HepG2 (cell line): ENCODE measurements around the gene PCYT2. TPM values are rescaled to one million over a fixed set of nuclear protein-coding genes. Genes with fewer than 3 reads are reported as not detected.

Source experiments
- AFF4 ChIP-seq: sonication (generic); formaldehyde crosslinking; IDR thresholded peaks from 2 replicates; pipeline ENCODE4 v1.4.0; 2020; ENCODE audit warnings: missing genetic modification reagents
- ATF1 ChIP-seq: IDR thresholded peaks from 2 replicates; pipeline ENCODE4 v1.6.1; 2016; ENCODE audit warnings: mild to moderate bottlenecking, control low read depth
- ATF3 ChIP-seq: sonication (generic); formaldehyde crosslinking; IDR thresholded peaks from 2 replicates; pipeline ENCODE4 v1.4.0; 2020; ENCODE audit warnings: missing genetic modification reagents
- CBX2 ChIP-seq, 2 experiments: fragments of 200-600 bp in 1 of 2; sonication (generic); formaldehyde crosslinking in 1 of 2; IDR thresholded peaks; 2 replicates each; pipeline versions ENCODE4 v1.7.0 to v1.8.1; 2018 to 2022; ENCODE audit warnings: low read depth in 2 of 2, low read length in 1 of 2, mild to moderate bottlenecking in 1 of 2, missing genetic modification reagents in 1 of 2
- DDIT3 ChIP-seq: sonication (generic); formaldehyde crosslinking; IDR thresholded peaks from 2 replicates; pipeline ENCODE4 v1.4.0; 2020; ENCODE audit warnings: mild to moderate bottlenecking, missing genetic modification reagents
- GATA4 ChIP-seq: sonication (generic); IDR thresholded peaks from 2 replicates; pipeline ENCODE4 v1.6.1; 2016; ENCODE audit warnings: antibody characterized with exemption, low read depth, borderline replicate concordance
- KLF16 ChIP-seq, 2 experiments: sonication (generic) in 1 of 2; formaldehyde crosslinking in 1 of 2; IDR thresholded peaks; 2 replicates each; pipeline versions ENCODE4 v1.6.1 to v1.8.0; 2016 to 2023; ENCODE audit warnings: missing genetic modification reagents in 2 of 2, missing compliant biosample characterization in 1 of 2
- MTERF4 ChIP-seq: sonication (generic); formaldehyde crosslinking; IDR thresholded peaks from 2 replicates; pipeline ENCODE4 v1.8.0; 2023; ENCODE audit warnings: mild to moderate bottlenecking, missing genetic modification reagents
- PAX8 ChIP-seq: sonication (generic); formaldehyde crosslinking; IDR thresholded peaks from 2 replicates; pipeline ENCODE4 v1.8.0; 2022; ENCODE audit warnings: mild to moderate bottlenecking, missing genetic modification reagents, borderline replicate concordance
- PCBP1 ChIP-seq: fragments of 200-400 bp; formaldehyde crosslinking; IDR thresholded peaks from 2 replicates; pipeline ENCODE4 v1.6.1; 2017; ENCODE audit warnings: mild to moderate bottlenecking, low read depth, low read length, borderline replicate concordance
- RXRB ChIP-seq: IDR thresholded peaks from 2 replicates; pipeline ENCODE4 v1.6.1; 2016; ENCODE audit warnings: borderline replicate concordance, missing genetic modification reagents, missing compliant biosample characterization
- TOE1 ChIP-seq: sonication (generic); formaldehyde crosslinking; IDR thresholded peaks from 2 replicates; pipeline ENCODE4 v1.4.0; 2020; ENCODE audit warnings: mild to moderate bottlenecking, missing genetic modification reagents
- U2AF2 ChIP-seq: fragments of 200-400 bp; formaldehyde crosslinking; IDR thresholded peaks from 2 replicates; pipeline ENCODE4 v1.6.1; 2017; ENCODE audit warnings: low read depth, mild to moderate bottlenecking, low read length
- ZBTB25 ChIP-seq: IDR thresholded peaks from 2 replicates; pipeline ENCODE4 v1.6.1; 2018; ENCODE audit warnings: missing genetic modification reagents
- ZFP36L1 ChIP-seq: sonication (generic); formaldehyde crosslinking; IDR thresholded peaks from 2 replicates; pipeline ENCODE4 v1.8.0; 2022; ENCODE audit warnings: mild to moderate bottlenecking, missing genetic modification reagents, moderate library complexity
- ZNF709 ChIP-seq: sonication (generic); formaldehyde crosslinking; IDR thresholded peaks from 2 replicates; pipeline ENCODE4 v1.5.0; 2020; ENCODE audit warnings: mild to moderate bottlenecking, missing genetic modification reagents
- ZNF800 ChIP-seq: sonication (generic); formaldehyde crosslinking; IDR thresholded peaks from 2 replicates; pipeline ENCODE4 v1.4.0; 2020; ENCODE audit warnings: missing genetic modification reagents
- polyA plus RNA-seq, 8 experiments: library from polyadenylated mRNA; depleted of rRNA in 3 of 8; stranded (reverse) in 7 of 8; unstranded in 1 of 8; fragments of >200 nt; fragmentation: Illumina TruSeq in 4 of 8; extraction: Trizol in 4 of 8; gene quantifications; 2 replicates each; pipeline versions ENCODE4 v1.2.1 to v1.2.3, GENCODE V29; 2011 to 2016; ENCODE audit warnings: low read depth in 4 of 8, missing spikeins in 1 of 8, mixed read lengths in 1 of 8; ENCODE audit not compliant: insufficient read depth in 1 of 8
- total RNA-seq, 5 experiments: library from RNA; depleted of rRNA; stranded (reverse); fragments of >200 nt; fragmentation: Illumina TruSeq; extraction: Trizol; gene quantifications; 2 replicates each; pipeline ENCODE4 v1.2.3, GENCODE V29; 2016; ENCODE audit warnings: low read depth in 1 of 5

The PCYT2 gene
- total and polyA plus RNA-seq, 2 of the 13 experiments (the other 11 are each of a cell fraction or from before 2014, with no cell fraction given) = 147 to 297 TPM

- TF ChIP-seq MTERF4 (CRISPR knock-in tag) (peak; percentile 23; the same call in 1 of the 2 replicates), KLF16 (CRISPR knock-in tag; IDR thresholded peaks at IDR 0.05) (peak in 1 of 2 experiments; percentile 59; a peak in 2 of 4 replicates), RXRB (CRISPR knock-in tag) (no peak; the same call in 1 of the 2 replicates), GATA4 (no peak; the same call in 1 of the 2 replicates), TOE1 (CRISPR knock-in tag) (no peak), AFF4 (CRISPR knock-in tag) (0 out of 2 replicates have a peak, but pooled peaks have one; percentile 34), PCBP1 (peak; percentile 84), ZNF800 (CRISPR knock-in tag) (peak; percentile 94), ATF1 (no peak), U2AF2 (no peak), ZFP36L1 (CRISPR knock-in tag) (no peak), DDIT3 (CRISPR knock-in tag) (no peak), ZBTB25 (CRISPR knock-in tag) (peak; percentile 69; the same call in 1 of the 2 replicates), PAX8 (CRISPR knock-in tag) (peak; percentile 80; the same call in 1 of the 2 replicates), ATF3 (CRISPR knock-in tag) (no peak; the same call in 1 of the 2 replicates), CBX2 (IDR thresholded peaks at IDR 0.05; ENCODE audit: low read depth, low read length) (no peak), CBX2 (CRISPR knock-in tag; IDR thresholded peaks at IDR 0.05; ENCODE audit: low read depth) (no peak), ZNF709 (CRISPR knock-in tag) (peak; percentile 59; the same call in 1 of the 2 replicates)
Measured at GRCh38 chr17:81927653-81928543, 16.7 kb upstream of the PCYT2 start, which contains the start of gene MAFG (continued).
